CD4-positive, alpha-beta T cell treated with Interleukin-21 for 1 hour (primary cell): ENCODE data around the gene GNG3.
A peak's percentile ranks its signal among the peaks of the same experiment; 100 is the strongest.
"Not testable (repeated sequence)": the region's sequence is repeated elsewhere in the genome, so short reads cannot be mapped to it uniquely, and the experiment has no call there.

Experiments used
- DNase-seq: peaks from one replicate; pipeline ENCODE4 v3.0.0-alpha.2; 2020

GNG3 gene

DNA sequence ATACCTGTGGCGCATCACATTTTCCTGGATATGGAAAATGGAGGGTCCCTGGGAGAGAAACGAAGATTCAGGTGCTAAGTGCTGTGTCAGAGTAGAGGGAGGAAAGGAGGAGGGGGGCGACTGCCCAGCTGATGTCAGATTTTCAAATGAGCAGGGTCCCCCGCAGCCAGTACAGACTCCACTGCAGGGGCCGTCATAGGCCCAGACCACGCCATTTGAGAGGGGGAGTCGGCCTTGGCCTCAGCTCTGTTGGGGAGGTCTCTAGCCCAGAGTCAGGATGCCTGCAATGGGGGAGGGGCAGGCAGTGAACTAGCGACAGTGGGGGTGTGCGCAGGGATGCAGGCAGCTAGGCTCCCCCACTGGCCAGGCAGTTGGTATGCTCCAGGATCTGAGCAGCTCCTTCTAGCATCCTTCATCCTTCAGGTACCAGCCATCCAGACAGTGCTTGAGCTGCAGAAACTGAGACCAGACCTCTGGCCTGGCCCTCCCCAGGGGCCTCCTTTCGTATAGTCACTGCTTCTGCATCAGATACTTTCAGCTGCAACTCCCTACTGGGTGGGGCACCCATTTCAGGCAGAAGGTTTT lies at the start of gene GNG3, which contains the start of gene BSCL2:
GNG3 (plus strand) TSS at position 400 of the 585 bp plus-strand sequence. CDS start 620 bp downstream, outside the sequence.
BSCL2 (minus strand) TSS at position 148 of the 585 bp plus-strand sequence. CDS start 229 bp downstream, outside the sequence.
- no peak for DNase-seq

DNA sequence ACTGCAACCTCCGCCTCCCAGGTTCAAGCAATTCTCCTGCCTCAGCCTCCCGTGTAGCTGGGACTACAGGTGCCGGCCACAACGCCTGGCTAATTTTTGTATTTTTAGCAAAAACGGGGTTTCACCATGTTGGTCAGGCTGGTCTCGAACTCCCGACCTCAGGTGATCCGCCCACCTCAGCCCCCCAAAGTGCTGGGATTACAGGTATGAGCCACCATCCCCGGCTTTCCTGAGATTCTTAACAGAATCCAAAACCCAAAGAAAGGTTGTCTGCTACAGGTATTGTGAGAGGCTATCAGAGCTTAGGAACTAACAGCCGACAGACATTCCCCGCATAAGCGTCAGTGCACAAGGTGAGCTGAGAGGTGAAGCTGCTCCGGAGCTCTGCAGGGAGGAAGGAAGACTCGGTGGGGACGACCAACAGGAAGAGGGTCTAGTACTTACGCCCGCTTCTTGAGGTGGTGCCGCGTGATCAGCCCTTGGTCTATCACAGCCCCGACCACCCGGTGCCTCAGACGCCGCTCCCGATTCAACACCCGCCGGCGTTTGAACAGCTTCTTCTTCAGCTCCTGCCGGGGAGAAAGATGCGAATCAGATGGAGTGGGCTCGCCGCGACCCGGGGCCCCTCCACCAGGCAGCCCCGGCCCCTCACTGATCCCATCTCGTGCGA lies 42.9 kb upstream of the GNG3 start:
- DNase-seq = peak; percentile 64

DNA sequence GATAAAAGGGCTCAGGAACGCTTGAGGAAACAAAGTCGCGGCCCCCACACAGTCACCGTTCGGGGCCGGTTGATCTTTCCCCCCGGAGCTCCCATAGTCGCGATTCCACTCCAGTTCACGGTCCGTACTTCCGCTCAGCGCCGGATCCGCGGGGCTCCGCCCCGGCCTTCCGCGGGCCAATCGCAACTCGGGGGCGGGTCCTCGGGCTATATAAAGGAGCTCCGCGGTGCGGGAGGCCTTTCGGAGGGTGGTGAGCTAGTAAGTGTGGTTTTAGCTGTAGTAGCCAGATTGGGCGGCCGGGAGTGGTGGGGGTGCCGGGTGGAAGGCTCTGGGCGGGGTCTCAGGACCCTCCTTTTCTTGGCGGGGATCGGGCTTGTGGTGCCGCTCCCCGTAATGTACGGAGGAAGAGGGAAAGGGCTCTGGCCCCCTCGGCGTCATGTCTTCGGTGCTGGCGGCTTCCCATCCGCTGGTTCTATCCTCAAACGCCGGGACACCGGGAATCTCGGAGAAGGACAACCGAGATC lies 42.3 kb upstream of the GNG3 start, which contains the start of the genes C11orf98 and CSKMT:
C11orf98 (minus strand) TSS at position 136 of the 524 bp plus-strand sequence; CDS start at position 95, 41 bp downstream.
CSKMT (plus strand) TSS at position 238 of the 524 bp plus-strand sequence. CDS start 568 bp downstream, outside the sequence.
- DNase-seq = peak; percentile 97

DNA sequence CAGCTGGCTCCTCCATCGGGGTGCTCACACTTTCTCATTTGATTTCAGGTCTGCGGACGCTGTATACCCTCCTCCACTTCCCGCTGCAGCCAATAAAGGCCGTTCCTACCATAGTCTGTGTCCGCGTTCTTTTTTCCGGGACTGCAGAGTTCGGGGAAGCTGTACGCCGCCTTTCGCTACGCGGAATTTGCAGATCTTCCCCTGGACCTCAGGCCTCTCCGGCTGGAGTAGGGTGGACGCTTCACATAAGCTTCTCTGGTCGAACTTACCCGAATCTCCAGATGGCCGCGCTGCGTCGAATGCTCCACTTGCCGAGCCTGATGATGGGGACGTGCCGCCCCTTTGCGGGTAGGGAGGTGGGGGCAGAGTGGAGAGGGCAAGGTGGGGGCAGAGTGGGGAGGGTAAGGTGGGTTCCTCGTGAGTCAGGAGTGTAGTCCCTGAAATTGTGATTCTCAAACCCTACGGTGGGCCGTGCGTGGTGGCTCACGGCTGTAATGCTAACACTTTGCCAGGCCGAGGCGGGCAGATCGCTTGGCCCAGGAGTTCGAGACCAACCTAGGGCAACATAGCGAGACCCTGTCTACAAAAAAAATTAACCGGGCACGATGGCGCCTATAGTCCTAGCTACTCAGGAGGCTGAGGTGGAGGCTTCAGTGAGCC lies 41.7 kb upstream of the GNG3 start:
- peak; percentile 72 for DNase-seq

DNA sequence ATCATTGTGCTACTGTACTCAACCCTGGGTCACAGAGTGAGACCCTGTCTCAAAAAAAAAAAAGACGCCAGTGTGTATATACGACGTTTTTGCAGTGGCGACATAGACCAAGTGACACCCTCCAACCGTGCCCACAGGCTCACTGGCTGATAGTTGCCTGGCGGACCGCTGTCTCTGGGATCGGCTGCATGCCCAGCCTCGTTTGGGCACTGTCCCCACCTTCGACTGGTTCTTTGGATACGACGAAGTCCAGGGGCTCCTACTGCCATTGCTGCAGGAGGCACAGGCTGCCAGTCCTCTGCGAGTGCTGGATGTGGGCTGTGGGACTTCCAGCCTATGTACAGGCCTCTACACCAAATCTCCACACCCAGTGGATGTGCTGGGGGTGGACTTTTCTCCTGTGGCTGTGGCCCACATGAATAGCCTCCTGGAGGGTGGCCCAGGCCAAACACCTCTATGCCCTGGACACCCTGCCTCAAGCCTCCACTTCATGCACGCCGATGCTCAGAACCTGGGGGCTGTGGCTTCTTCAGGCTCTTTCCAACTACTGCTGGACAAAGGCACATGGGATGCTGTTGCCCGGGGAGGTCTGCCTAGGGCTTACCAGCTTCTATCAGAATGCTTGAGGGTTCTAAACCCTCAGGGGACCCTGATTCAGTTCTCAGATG lies 41.1 kb upstream of the GNG3 start:
- no peak for DNase-seq

DNA sequence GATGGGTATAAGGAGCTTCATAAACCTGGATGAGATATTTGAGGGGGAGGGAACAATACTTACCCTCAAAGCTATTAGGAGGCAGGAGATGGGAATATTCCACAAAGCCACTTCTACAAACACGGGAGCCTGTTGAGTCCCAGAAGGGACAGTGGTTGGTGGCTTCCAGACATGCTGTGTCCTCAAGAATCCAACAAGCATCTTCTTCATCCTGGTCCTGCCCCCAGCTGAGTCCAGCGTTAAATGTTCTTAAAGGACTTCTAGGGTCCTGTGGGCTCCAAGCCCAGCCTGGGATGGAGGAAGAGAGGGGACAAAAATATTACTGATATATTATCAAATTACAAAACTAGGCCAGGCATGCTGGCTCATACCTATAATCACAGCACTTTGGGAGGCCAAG lies 40.0 kb upstream of the GNG3 start:
- DNase-seq = no peak

DNA sequence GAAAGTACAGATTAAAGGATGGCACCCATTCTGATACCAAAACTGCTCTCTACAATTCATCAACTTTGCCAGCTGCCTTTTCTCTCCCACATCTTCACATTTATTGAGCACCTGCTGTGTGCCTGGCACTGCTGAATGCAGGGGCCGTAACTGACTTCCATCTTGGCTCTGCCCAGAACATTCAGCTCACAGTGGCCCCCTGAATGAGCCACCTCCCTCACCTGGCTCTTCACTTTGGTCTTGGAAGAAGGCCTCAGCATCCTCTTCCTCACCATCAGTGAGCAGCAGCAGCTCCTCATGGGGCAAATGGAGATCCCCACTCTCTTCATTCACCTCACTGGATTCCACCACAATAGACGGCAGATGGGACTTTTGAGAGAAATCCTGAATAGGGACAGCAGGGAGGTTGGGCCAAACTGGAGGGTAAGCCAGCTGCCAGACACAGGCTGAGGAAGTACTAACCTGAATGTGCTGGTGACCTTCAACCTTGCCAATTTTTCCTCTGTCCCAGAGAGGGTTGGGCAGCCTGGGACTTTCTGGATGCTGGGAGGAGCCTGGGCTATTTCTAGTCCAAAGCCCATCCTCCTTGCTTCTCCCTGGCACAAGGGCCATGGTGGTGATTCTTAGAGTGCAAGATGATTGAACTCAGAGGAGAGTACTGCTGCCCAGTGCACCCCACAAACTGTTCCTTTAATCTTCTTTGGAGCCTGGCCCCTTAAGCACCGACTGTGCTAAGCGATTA lies 37.9 kb upstream of the GNG3 start:
- no peak for DNase-seq

DNA sequence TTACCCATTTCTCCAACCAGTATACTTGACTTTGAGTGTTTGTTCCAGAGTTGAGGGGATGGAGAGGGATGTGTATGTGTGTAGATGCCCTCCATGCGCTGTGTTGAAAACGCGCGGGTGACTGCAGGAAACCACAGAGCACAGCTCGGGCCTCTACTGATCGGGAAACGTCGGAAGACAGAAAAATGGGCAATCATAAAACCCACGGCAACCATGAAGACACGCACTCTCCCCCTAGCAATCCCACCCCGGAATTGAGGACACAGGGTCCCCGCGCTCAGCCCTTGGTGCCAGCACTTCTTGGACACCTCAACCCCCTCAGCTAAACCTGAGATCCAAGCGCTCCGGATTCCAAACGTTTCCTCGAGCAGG lies 36.3 kb upstream of the GNG3 start:
- DNase-seq = no peak

DNA sequence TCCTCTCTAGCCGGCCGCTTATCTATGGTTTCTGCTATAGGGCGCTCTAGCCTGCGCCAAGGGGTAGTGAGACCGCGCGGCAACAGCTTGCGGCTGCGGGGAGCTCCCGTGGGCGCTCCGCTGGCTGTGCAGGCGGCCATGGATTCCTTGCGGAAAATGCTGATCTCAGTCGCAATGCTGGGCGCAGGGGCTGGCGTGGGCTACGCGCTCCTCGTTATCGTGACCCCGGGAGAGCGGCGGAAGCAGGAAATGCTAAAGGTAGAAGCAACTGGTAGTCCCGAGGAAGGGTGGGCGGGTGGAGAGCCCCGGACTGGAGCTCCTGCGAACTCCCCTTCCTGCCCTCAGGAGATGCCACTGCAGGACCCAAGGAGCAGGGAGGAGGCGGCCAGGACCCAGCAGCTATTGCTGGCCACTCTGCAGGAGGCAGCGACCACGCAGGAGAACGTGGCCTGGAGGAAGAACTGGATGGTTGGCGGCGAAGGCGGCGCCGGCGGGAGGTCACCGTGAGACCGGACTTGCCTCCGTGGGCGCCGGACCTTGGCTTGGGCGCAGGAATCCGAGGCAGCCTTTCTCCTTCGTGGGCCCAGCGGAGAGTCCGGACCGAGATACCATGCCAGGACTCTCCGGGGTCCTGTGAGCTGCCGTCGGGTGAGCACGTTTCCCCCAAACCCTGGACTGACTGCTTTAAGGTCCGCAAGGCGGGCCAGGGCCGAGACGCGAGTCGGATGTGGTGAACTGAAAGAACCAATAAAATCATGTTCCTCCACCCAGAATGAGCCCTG lies 35.7 kb upstream of the GNG3 start, which contains the start of the genes LBHD1 and UQCC3:
LBHD1 (minus strand) TSS at position 660 of the 782 bp plus-strand sequence. CDS start 2,236 bp downstream, outside the sequence.
UQCC3 (plus strand) TSS at position 66 of the 782 bp plus-strand sequence; CDS start at position 139, 73 bp downstream.
- peak; percentile 85 for DNase-seq

DNA sequence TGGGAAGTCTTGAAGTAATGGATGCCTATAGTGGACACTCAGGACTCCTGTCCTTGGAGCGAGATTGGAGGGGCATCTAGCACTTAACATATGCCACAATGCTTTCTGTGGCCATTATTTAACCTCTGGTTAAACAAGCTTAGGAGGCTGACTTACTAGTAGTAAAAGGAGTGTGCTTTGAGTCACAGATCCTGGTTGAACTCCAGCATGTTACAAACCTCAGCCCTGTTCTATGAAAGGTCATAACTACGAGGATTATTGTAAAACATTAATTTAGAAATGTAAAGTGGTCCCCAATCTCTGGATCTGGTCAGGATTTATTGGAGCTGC lies 34.3 kb upstream of the GNG3 start:
- no peak for DNase-seq

DNA sequence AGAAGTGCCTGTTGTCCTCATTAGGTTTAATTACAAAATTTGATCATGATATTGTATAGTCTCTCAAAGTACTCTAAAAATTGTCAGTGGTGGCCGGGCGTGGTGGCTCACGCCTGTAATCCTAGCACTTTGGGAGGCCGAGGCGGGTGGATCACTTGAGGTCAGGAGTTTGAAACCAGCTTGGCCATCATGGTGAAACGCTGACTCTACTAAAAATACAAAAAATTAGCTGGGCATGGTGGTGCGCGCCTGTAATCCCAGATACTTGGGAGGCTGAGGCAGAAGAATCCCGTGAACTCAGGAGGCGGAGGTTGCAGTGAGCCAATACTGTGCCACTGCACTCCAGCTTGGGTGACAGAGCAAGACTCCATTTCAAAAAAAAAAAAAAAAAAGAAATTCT lies 32.1 kb upstream of the GNG3 start:
- not testable (repeated sequence) for DNase-seq

DNA sequence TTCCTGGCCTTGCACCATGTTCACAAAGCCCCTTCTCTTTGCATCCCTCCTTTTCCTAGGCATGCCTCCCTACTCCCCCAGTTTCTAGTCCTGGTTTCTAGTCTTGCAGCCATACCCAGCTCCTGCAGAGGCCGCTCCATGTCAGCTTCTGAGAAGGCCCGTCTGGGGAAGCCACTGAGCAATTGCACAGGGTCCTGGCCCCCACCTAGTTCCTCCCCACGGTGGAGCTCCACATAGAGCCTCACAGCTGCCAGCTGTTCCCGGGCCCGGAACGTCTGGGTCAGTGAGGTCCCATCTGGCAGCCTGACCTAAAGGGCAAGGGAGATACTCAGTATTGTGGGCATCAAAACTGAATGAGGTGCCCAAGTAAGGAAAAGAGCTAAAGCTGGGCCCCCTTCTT lies 30.8 kb upstream of the GNG3 start:
- DNase-seq = no peak

DNA sequence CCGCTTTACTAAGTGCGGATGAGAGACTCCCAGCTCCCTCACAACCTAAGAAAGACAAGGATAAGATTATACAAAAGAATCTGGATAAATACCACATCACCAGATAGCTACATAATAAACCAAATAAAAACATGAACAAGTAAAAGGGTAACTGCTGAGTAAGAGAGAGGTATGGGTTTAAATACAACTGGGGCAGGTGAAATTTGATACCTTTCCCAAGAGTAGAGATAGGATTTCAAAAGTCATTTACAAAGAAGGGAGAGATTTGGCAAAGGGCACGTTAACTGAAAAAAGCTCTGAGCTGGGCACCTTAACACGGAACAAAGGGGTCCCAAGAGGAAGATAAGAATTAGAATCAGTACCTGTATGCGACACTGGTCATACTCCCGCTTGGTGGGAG lies 30.3 kb upstream of the GNG3 start:
- no peak for DNase-seq

DNA sequence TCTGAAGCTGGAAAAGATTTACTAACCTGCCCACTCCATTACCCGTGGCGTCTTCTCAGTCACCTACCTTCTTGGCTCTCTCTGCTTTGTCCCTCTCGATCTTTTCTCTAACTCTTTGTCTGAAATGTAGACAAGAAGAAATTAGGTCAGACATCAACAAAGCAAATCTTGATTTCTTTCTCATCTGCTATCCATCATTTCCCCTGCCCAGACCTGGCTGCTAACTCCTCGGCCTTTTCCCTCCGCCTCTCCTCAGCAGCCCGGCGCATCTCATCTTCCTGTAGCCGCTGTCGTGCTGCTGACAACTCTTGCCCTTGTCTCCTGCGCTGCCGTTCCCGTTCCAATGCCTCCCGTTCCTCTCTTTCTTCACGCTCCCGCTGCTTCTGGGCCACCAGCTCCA lies 29.8 kb upstream of the GNG3 start:
- no peak for DNase-seq

DNA sequence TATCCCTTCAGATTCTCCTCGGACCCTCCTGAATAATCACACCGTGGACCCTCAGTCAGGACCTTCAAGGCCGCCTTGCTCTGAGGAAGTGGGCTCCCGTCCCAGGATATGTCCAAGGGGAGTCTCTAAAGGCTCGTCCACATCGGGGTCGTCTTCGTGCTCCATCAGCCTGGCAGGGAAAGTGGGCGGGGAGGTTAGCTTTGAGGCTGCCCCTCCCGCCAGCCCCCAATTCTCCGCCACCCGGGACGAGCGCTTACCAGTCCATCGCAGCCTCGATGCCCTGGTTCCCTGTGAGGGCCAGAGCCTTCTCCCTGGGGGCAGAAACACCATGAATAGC lies 29.1 kb upstream of the GNG3 start:
- DNase-seq = no peak

DNA sequence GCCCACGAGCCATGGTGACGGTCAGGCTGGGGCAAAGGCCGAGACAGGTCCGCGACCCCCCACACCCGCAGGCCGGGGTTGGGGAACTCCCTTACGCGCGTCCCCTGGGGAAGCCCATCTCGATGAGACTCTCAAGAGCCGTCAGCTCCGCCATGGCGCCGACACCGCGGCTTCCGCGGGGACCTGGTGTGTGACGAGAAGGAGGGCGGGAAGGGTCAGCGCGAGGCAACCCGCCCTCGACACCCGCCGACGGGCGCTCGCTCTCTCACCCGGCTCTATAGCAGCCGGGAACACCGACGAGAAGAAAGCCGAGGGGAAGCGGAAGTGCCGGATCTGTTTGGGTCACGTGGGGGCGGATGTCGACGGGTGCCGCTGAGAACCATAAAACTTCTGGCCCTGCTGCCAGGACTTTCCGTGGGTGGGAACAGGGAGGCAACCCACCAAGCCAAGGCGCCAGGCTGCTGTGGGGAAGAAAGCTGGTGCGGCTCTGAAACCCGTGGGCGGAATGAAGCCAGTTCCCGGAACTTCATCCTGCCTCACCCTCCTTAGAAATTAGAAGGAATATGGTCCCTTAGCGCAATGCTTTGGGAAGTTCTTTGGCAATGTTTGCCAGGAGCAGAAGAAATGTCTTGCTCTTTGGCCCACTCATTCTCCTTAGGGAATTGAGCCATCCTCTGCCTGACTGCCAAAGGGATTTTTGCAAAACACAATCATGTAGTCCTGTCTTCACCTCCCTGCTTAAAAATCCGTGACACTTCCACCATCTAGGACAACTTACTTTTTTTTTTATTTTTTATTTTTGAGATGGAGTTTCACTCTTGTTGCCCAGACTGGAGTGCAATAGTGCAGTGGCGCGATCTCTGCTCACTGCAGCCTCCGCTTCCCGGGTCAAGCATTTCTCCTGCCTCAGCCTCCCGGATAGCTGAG lies 28.4 kb upstream of the GNG3 start, which contains the start of gene UBXN1:
UBXN1 (minus strand) TSS at position 304 of the 927 bp plus-strand sequence; CDS start at position 154, 150 bp downstream.
- peak; percentile 88 for DNase-seq

DNA sequence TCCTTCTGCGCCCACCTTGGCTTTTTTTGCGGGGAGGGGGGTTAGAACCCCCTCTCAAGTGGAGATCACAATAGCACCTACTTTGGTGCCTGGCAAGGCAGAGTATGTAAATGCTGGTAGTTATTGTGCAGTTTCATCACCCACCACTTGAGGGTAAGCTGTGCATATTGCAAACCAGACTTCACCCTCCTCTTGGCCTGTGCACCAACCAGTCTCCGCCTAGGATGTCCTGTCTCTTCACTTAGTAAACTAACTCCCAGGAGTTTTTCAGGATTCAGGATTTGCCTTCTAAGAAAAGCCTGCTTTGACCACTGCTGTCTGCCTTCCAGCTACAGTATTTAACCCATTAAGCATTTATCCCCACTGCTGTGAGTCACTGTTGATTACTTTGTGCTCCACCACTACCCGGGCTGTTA lies 26.6 kb upstream of the GNG3 start:
- DNase-seq = peak; percentile 65

DNA sequence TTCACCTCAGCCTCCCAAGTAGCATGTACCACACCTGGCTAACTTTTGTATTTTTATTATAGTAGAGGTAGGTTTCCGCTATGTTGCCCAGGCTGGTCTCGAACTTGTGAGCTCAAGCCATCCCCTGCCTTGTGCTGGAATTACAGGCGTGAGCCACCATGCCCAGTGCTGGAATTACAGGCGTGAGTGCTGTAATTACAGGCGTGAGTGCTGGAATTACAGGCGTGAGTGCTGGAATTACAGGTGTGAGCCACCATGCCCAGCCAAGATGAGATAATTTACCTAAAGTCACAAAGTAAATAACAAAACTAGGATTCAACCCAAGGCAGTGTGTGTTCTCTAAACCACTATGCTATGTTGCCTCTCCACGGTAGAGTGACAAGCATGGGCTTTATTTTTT lies 25.0 kb upstream of the GNG3 start:
- no peak for DNase-seq

DNA sequence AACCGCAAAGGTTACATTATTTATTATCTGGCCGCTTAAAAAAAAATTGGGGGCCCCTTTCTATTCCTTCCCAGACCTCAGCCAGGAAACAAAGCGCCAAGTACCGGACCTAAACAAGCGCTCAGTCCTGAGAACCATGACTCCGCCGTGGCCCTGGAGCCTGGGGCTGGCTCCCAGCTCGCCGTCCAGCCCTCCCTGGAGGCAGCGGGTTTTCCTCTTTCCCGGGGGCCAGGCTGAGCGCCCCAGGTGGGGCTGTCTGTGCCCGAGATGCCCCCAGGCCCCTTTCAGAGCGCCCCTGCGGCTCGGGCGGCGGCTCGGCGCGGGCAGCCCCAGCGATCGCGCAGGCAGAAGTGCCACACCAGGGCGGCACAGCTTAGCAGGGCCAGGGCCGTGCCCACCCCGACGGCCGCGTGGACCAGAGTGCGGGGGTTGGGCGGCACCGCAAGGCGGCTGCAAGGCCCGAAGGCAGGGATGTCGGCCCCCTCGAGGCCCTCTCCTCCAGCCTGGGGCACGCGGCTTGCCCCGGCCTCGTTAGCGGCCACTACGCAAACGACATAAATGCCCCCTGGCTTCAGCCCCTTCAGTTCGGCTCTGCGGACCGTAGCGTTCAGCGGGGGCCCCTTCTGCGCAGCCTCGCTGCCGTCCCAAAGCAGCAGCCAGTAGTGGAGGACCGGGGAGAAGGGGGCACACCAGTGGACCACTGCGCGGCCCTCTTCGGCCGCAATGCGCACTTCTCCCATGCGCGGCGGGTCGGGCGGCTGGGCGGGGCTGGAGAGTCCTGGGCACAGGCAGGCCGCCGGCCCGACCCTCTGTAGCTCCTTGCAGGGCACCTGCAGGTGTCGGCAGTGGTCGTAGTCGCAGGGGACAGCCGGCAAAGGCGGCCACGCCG lies 19.7 kb upstream of the GNG3 start:
- DNase-seq = no peak
